NCI-H524 (cell line): ENCODE results near the gene LONP2.
A peak's percentile ranks its signal among the peaks of the same experiment; 100 is the strongest.

ENCODE experiments used
- DNase-seq, 2 experiments: peaks; one replicate each; lab custom pipeline; 2025; lab: John Stamatoyannopoulos, UW

Gene LONP2

GRCh38 chr16:48244080-48244862 is at the start of gene LONP2:
Gene LONP2 (plus strand): TSS chr16:48244300. CDS start chr16:48244389, 89 bp downstream.
- peak; percentile 78 to 90 for DNase-seq

- peak; percentile 24 to 61 for DNase-seq
These were observed 49.1 kb upstream of the LONP2 start for GRCh38 chr16:48194828-48195556.

- no peak for DNase-seq
These were observed 46.8 kb upstream of the LONP2 start for GRCh38 chr16:48197294-48197693.

GRCh38 chr16:48201515-48202201 is 42.4 kb upstream of the LONP2 start:
- DNase-seq = peak; percentile 78 to 92

GRCh38 chr16:48203974-48204824 is 39.9 kb upstream of the LONP2 start:
- DNase-seq = no peak

GRCh38 chr16:48204825-48205151 is 39.3 kb upstream of the LONP2 start:
- no peak for DNase-seq

GRCh38 chr16:48206594-48207242 is 37.4 kb upstream of the LONP2 start:
- no peak for DNase-seq

GRCh38 chr16:48210747-48211146 is 33.4 kb upstream of the LONP2 start:
- no peak for DNase-seq

- DNase-seq = no peak
These were observed 32.1 kb upstream of the LONP2 start for GRCh38 chr16:48212033-48212432.

- DNase-seq = no peak
These were observed 28.4 kb upstream of the LONP2 start for GRCh38 chr16:48215738-48216137.

- DNase-seq = no peak
These were observed 26.4 kb upstream of the LONP2 start for GRCh38 chr16:48217708-48218107.

- no peak for DNase-seq
These were observed 25.6 kb upstream of the LONP2 start for GRCh38 chr16:48218473-48218872.

GRCh38 chr16:48220891-48221290 is 23.2 kb upstream of the LONP2 start:
- no peak for DNase-seq

- no peak for DNase-seq
These were observed 20.6 kb upstream of the LONP2 start for GRCh38 chr16:48223490-48223889.

- DNase-seq = no peak
These were observed 18.6 kb upstream of the LONP2 start for GRCh38 chr16:48225456-48225855.

- DNase-seq = peak in 1 of 2 experiments; percentile 51
These were observed 12.2 kb upstream of the LONP2 start for GRCh38 chr16:48231727-48232492.

GRCh38 chr16:48232493-48233040 is 11.5 kb upstream of the LONP2 start:
- no peak for DNase-seq

GRCh38 chr16:48234630-48235029 is 9.5 kb upstream of the LONP2 start:
- no peak for DNase-seq

GRCh38 chr16:48235058-48235555 is 9.0 kb upstream of the LONP2 start:
- DNase-seq = no peak

- no peak for DNase-seq
These were observed 8.5 kb upstream of the LONP2 start for GRCh38 chr16:48235556-48236136.
